NCI-H2081 treated with DMSO at 0.1 percent for 48 hours (cell line): ENCODE results near the gene TRANK1.
"Not testable (repeated sequence)": the region's sequence is repeated elsewhere in the genome, so short reads cannot be mapped to it uniquely, and the experiment has no call there.

ENCODE experiments used
- DNase-seq: peaks from one replicate; lab custom pipeline; 2025; lab: John Stamatoyannopoulos, UW

Gene TRANK1

DNA sequence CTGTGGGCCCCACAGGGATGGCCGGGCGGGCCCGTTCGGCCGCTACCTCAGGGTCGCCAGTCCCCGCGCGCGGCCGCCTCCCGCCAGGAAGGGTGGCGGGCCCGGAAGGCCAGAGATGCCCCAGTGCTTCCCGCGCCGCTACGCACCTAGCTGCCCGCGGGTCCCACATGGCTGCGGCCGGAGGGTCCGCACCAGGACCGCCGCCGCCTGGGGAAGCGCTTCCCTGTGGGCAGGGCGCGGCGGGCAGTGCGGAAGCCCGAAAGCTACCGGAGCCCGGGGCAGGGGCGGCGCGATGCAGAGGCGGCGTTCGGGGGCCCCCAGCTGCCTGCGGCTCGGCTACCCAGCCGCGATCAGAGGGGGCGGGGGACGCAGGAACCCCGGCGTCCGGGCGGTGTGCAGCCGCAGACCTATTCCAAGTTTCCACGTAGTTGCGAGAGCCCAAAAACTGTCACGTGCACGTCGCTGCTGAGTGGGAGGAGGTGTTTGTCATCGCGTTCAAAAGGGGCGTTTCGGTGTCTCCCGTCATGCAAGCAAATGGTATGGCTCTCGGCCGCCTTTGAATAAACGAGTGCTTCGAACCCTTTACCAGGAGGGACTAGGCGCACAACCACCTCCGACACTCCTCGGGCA, at the start of gene TRANK1:
Gene TRANK1, minus strand, starts transcription at position 414 of the 630 bp plus-strand sequence. Its CDS starts 245 bp downstream, at position 169.
- no peak for DNase-seq

DNA sequence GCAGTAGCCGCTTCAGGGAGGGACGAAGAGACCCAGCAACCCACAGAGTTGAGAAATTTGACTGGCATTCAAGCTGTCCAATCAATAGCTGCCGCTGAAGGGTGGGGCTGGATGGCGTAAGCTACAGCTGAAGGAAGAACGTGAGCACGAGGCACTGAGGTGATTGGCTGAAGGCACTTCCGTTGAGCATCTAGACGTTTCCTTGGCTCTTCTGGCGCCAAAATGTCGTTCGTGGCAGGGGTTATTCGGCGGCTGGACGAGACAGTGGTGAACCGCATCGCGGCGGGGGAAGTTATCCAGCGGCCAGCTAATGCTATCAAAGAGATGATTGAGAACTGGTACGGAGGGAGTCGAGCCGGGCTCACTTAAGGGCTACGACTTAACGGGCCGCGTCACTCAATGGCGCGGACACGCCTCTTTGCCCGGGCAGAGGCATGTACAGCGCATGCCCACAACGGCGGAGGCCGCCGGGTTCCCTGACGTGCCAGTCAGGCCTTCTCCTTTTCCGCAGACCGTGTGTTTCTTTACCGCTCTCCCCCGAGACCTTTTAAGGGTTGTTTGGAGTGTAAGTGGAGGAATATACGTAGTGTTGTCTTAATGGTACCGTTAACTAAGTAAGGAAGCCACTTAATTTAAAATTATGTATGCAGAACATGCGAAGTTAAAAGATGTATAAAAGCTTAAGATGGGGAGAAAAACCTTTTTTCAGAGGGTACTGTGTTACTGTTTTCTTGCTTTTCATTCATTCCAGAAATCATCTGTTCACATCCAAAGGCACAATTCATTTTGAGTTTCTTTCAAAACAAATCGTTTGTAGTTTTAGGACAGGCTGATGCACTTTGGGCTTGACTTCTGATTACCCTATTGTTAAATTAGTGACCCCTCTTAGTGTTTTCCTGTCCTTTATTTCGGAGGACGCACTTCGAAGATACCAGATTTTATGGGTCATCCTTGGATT, 48.8 kb upstream of the TRANK1 start, which contains the start of gene MLH1:
Gene MLH1, plus strand, starts transcription at position 193 of the 958 bp plus-strand sequence. Its CDS starts 30 bp downstream, at position 223.
- no peak for DNase-seq

DNA sequence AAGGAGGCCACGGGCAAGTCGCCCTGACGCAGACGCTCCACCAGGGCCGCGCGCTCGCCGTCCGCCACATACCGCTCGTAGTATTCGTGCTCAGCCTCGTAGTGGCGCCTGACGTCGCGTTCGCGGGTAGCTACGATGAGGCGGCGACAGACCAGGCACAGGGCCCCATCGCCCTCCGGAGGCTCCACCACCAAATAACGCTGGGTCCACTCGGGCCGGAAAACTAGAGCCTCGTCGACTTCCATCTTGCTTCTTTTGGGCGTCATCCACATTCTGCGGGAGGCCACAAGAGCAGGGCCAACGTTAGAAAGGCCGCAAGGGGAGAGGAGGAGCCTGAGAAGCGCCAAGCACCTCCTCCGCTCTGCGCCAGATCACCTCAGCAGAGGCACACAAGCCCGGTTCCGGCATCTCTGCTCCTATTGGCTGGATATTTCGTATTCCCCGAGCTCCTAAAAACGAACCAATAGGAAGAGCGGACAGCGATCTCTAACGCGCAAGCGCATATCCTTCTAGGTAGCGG, 48.0 kb upstream of the TRANK1 start, which contains the start of gene EPM2AIP1:
Gene EPM2AIP1, minus strand, starts transcription at position 326 of the 520 bp plus-strand sequence. Its CDS starts 54 bp downstream, at position 272.
- no peak for DNase-seq

DNA sequence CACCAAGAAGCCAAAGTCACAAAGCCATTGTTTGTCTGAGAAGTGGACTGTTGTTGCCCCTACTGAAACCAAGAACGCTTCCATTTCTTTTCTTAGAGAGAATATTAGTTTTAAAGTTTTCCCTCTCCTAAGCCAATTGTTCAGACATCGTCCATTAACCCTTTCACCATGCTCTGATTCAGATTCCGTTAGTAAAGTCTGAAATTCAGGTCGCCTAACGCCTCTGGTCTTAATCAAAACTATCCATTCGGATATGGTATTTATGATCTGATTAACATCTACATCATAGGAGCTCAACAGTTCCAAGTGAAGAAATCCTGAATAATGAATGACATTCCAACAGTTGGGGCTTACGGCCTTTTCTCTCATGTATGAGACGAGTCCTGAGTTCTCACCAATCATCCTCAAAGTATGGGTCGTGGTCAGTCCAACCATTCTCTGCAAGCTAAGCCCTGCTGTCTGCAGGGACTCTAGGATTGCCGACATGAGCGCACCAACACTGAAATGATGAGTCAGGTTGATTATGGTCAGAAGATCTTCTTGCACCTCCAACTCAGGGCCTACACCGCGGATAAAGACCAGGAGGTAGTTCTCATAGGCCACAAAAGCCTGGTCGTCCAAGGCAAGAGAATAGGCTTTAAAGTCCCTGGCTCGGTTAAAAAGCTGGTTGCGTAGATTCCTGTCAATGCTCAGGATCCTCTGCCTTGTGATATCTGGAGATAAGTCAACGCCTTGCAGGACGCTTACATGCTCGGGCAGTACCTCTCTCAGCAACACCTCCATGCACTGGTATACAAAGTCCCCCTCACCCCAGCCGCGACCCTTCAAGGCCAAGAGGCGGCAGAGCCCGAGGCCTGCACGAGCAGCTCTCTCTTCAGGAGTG, 47.3 kb upstream of the TRANK1 start:
- DNase-seq, result no peak

DNA sequence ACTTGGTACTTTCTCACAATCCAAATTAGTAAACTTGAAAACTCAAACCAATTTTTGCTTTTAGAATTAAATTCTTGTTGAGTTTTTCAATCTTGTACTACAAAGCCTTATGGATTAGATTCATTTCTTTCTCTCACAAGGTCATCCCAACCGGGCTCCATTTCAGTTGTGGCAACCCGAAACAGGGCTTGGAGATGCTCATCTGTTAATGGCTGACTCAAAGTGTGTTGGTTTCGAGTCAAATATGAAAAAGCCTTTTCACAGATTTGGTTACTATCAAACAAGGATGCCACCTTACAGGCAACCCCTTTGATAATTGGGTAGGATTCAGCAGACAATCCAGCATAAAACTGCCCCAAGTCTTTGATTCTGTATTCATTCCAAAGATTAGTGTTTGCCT, 46.3 kb upstream of the TRANK1 start:
- DNase-seq, result no peak

DNA sequence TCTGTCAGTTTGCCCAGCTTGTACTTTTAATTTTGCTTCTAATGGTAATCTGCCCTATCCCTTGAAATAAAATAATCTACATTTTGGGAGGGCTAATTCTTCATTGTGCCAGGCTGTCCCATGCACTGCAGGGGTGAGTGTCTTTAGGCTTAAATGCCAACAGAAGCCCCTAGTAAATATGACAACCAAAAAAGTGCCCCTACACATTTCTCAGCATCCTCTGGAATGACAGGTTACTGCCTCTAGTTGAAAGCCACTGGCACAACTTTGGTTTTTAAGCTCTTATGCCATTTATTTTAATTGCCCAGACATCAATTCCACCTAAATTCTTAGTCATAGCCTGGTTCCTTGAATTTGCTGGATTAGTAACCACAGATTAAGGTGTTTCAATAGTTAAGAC, 44.7 kb upstream of the TRANK1 start:
- DNase-seq, result no peak

DNA sequence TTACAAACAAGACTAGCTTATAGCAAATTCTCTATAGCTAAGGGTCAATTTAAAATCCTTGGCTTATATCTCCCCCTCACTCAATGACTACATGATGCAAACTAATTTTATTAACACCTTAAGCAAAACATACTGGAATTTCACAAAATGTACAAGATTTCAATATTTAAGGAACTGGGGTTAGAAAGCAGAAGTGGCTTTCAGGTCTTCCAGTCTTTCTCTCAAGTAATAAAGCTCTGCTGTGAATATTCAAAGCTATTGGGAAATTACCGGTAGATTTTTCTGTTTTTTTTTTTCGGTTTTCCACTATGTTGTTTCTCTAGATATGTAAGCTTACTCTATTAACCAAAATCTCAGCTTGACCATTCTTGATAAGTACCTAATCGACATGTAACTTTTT, 44.2 kb upstream of the TRANK1 start:
- DNase-seq, result no peak

DNA sequence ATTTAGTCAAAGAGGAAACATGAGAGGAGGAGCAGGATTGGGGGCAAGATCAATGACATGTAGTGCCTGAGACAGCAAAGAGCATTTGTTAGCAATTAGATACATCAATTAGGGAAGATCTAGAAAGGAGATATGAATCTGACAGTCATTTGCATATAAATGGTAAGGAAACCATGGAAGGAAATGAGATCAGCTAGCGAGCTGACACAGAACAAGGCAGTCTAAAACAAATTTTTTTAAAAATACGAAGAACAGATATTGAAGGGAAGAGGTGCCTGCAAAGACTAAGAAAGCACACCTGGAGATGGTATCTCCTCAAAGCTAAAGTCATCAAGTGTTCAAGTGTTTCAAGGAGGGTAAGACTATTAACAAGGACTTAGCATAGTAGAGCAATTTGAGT, 43.5 kb upstream of the TRANK1 start:
- no peak for DNase-seq

DNA sequence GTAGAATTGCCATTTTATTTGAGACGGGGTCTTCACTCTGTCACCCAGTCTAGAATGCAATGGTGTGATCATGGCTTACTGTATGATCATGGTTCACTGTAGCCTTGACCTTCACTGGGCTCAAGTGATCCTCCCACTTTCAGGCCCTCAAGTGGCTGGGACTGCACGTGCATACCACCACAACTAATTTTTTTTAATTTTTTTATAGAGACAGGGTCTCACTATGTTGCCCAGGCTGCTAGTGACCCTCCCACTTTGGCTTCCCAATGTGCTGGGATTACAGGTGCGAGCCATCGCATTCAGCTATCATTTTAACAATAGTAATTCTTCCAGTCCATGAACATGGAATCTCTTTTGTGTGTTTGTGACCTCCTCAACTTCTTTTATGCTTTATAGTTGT, 36.2 kb upstream of the TRANK1 start:
- no peak for DNase-seq

DNA sequence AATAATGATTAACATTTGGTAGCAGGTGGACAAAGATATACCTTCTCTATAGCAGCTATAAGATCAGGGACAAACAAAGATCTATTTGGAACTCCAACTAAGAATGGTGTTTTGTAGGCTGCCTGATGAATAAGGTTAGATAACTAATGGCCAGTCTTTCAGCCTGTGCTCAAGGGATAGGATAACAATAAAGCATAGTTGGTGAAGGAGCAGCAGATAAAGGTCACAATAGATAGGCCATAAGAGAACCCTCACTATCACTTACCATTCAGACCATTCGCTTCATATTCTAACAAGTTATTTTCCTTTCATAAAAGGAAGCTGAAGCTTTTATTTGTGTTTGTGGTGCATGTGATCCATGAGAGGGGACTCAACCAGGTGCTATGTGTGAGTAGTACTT, 28.3 kb upstream of the TRANK1 start:
- DNase-seq, result no peak

DNA sequence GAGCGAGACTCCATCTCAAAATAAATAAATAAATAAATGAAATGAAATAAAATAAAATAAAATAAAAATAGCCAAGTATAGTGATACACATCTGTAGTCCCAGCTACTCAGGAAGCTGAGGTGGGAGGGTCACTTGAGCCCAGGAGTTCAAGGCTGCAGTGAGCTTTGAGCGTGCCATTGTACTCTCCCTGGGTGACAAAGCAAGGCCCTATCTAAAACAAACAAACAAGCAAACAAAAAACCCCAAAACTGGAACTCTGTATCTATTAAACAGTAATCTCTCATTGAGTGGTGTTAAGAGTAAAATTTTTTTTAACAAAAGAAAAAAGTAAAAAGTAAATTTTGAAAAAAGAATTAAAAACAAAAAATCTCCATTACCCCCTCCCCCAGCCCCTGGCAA, 27.3 kb upstream of the TRANK1 start:
- DNase-seq, result no peak

DNA sequence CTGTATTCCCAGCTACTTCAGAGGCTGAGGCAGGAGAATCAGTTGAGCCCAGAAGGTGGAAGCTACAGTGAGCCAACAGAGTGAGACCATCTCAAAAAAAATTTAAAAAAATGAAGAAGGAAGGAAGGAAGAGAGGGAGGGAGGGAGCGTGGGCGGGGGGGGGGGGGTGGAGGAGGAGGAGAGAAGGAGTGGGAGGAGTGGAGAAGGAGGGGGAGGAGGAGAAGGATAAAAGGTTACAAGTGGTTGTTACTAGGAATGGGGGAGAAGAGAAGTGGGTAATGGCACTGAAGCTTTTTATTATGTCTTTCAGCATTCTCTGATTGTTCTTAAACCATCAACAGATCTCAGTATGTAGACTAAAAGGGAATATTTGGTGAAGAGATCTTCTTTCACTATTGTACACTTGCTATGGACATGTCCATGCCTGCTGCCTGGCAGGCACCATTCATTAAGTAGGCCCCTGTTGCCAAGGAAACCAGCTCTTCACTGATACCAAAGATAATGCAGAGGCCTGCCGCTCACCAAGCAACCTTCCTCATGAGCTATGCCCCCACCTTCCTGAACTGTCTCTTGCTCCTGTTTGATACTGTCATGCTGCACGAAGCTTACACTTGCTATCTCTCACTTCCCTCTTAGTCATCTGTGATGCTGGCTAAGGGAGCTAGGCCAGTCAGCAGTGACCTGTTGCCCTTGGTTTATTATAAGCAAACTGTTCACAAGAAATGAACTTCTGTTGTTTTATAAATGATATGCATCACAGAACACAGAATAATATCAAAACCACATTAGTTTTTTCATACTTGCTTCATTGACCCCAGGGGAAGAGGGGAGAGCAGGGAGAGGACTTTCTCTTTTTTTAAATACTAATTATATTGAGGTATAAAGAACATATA, 24.9 kb upstream of the TRANK1 start:
- DNase-seq, result peak; percentile 60

DNA sequence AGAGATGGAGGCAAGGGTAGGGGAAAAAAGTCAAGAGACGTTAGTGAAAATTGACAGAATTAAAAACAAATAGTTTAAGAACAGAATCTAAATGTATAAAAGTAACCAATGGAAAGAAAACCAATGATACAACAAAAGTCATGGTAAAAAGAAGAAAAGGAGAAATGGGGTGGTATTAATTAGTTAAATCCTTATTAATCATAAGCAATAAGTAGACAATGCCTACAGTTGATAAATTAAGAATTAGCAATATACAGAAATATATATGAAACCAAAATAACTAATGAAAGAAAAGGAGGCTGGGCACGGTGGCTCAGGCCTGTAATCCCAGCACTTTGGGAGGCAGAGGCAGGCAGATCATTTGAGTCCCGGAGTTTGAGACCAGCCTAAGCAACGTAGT, 24.2 kb upstream of the TRANK1 start:
- no peak for DNase-seq

DNA sequence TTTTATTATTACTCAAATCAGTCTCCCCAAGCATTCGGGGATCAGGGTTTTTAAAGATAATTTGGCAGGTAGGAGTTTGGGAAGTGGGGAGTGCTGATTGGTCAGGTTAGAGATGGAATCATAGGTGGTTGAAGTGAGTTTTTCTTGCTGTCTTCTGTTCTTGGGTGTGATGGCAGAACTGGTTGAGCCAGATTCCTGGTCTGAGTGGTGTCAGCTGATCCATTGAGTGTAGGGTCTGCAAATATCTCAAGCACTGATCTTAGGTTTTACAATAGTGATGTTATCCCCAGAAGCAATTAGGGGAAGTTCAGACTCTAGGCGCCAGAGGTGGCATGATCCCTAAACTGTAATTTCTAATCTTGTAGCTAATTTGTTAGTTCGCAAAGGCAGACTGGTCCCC, 20.6 kb upstream of the TRANK1 start:
- DNase-seq, result no peak

DNA sequence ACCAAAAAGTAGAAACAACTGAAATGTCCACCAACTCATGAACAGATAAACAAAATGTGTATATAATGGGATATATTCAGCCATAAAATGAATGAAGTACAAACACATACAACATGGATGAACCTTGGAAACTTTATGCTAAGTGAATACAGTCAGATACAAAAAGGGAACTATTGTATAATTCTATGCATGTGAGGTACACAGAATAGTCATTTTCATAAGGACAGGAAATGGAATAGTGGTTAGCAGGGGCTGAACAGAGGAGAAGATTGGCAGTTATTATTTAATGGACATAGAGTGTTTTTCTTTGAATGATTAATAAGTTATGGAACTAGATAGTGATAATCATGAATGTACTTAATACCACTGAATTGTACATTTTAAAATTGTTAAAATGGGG, 20.0 kb upstream of the TRANK1 start:
- no peak for DNase-seq

DNA sequence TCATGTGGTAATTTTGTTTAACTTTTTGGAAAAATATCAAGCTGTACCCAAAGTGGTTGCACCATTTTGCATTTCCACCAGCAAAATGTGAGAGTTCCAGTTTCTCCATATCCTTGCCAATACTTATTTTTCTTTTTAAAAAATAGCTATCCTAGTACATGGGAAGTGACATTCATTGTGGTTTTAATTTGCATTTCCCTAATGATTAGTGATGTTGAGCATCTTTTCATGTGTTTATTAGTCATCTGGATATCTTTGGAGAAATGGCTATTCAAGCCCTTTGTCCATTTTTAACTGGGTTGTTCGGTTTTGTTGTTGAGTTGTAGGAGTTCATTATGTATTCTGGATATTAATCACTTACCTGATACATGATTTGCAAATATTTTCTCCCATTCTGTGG, 19.5 kb upstream of the TRANK1 start:
- DNase-seq, result no peak

DNA sequence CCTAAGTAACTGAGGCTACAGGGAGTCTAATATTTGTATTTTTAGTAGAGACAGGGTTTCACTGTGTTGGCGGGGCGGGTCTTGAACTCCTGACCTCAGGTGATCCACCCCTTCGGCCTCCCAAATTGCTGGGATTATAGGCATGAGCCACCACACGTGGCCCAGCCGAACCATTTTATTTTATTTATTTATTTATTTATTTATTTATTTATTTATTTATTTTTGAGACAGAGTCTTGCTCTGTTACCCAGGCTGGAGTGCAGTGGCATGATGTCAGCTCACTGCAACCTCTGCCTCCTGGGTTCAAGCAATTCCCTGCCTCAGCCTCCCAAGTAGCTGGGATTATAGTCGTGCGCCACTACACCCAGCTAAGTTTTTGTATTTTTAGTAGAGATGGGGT, 18.2 kb upstream of the TRANK1 start:
- not testable (repeated sequence) for DNase-seq

DNA sequence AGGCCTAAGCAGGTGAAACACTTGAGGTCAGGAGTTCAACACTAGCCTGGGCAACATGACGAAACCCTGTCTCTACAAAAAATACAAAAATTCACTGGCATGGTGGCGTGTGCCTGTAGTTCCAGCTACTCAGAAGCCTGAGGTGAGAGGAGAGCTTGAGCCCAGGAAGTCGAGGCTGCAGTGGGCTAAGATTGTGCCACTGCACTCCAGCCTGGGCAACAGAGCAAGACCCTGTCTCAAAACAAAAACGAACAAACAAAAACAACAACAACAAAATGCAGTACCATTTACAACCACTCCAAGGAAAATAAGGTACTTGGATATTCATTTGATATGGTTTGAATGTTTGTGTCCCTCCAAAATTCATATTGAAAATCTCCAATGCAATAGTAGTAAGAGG, 15.6 kb upstream of the TRANK1 start:
- no peak for DNase-seq

DNA sequence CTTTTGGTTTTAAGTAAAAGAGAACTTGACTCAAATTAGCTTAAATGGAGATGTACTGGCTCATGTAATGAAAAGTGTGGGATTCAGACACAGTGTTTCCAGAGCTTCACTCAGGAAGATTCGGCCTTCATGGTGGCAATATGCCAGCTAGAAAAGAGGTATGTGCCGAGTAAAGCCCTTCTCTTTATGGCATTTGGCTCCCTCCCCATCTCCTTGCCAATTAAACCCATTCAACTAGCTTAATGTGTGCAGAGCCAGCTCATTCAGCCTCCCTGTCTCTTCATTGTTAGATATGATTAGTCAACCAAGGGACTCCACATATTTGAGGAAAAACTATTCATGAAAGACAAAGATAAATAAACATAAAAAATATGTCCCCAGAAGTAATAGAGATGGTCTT, 15.0 kb upstream of the TRANK1 start:
- peak; percentile 23 for DNase-seq

DNA sequence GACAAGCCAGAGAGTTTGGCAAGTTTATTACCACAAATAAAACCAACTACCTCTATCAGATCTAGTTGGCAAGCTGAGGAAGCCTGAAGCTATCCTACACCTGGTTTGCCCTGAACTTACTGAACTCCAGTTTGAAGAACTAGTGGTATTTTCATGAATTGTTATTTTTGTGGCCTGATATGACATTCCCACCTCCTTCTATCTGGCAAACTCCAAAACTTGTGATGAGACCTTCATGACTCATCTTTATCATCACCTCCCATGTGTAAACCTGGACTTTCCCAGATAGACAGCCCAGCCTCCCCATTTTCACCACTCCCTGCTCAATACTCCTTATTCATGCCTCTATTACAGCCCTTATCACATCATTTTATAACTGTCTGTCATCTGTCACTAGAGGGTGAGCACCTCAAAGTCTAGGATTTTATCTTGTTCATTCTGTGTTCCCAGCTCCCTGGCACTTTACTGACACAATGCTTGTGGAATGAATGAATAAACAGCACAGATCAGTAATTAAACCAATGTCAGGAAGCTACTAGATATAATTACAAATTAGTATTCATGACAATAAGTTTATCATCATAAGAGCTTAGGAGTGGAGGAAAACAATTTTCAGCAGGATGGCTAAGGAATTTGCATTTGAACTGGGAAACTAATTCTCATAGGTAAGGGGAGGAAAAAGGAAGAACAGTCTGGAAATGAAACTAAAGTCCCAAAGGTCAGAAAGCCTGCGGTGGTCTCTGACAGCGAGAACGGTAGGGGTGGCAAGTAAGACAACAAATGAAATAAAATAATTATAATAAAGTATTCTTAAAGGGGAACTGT, 13.2 kb upstream of the TRANK1 start:
- no peak for DNase-seq
